ENCODE results near the gene FBXW5.

GRCh38 chr9:136961279-136962065 lies 16.9 kb upstream of the FBXW5 start:
- TF ChIP-seq CTCF (IDR thresholded peaks at IDR 0.05) (no peak), POLR2AphosphoS5 (IDR thresholded peaks at IDR 0.05) (no peak), POLR2A (IDR thresholded peaks at IDR 0.05) (no peak), EP300 (IDR thresholded peaks at IDR 0.05; ENCODE audit: low read depth) (no peak)

All from transverse colon (tissue), 4 donors.